Right lobe of liver (tissue), 6 donors: ENCODE data around the gene SLPI. TPM values are rescaled to one million over a fixed set of nuclear protein-coding genes. Genes with fewer than 3 reads are reported as not detected.

Experiments
- ATAC-seq, 4 donors: fragments of 200-7000 bp; cut with Tn5 transposase; one replicate each; pipeline ENCODE4 v1.9.1; 2020; ENCODE audit warnings: mild to moderate bottlenecking in 4 of 4, moderate library complexity in 4 of 4
- DNase-seq, 3 donors: peaks; one replicate each; pipeline ENCODE4 v3.0.0-alpha.2; 2020
- H3K27ac ChIP-seq, 3 donors: fragments of 200-600 bp; one replicate each; pipeline ENCODE4 v1.8.0; 2022
- H3K27me3 ChIP-seq, 2 donors: fragments of 200-600 bp; one replicate each; pipeline ENCODE4 v1.8.0; 2022
- H3K36me3 ChIP-seq, 4 donors: fragments of 200-600 bp; sonication (generic) in 1 of 4; one replicate each; pipeline versions ENCODE4 v1.5.1 to v1.8.0; 2017 to 2022; ENCODE audit warnings: control low read depth in 1 of 4
- H3K4me1 ChIP-seq, 4 donors: fragments of 200-600 bp; sonication (generic) in 1 of 4; one replicate each; pipeline versions ENCODE4 v1.5.1 to v1.8.0; 2017 to 2022; ENCODE audit warnings: control low read depth in 1 of 4
- H3K4me3 ChIP-seq, 3 donors: fragments of 200-600 bp; one replicate each; pipeline ENCODE4 v1.8.0; 2022
- H3K9me3 ChIP-seq, 4 donors: fragments of 200-600 bp; sonication (generic) in 1 of 4; one replicate each; pipeline versions ENCODE4 v1.5.1 to v1.8.0; 2017 to 2022; ENCODE audit warnings: control low read depth in 1 of 4
- CTCF ChIP-seq, 4 donors: fragments of 200-600 bp in 3 of 4; fragments of 450-650 bp in 1 of 4; IDR thresholded peaks; one replicate each; pipeline versions ENCODE4 v1.5.1 to v1.8.0; 2016 to 2022; ENCODE audit warnings: antibody characterized with exemption in 4 of 4, mild to moderate bottlenecking in 2 of 4
- POLR2A ChIP-seq: fragments of 450-650 bp; IDR thresholded peaks from one replicate; pipeline ENCODE4 v1.6.1; 2017; ENCODE audit warnings: antibody characterized with exemption, mild to moderate bottlenecking
- WGBS: methylation state at CpG from one replicate; pipeline ENCODE4 v1.1.6; 2018; ENCODE audit warnings: low coverage, low lambda C conversion rate; ENCODE audit not compliant: insufficient coverage; ENCODE audit errors: missing lambda C conversion rate; 5-methylcytosine and 5-hydroxymethylcytosine counted together
- intact Hi-C, 2 donors: fragments of 100-400 bp; cut with DNase I; formaldehyde crosslinking; loops; one replicate each; pipeline versions ENCODE4 v1.11.2 to v1.14.1; 2022
- total RNA-seq, 6 experiments: library from RNA; depleted of rRNA in 2 of 6; stranded (reverse); fragments of >200 nt in 2 of 6; fragmentation: NEBNext Ultra II Directional in 3 of 6; extraction: Animal tissue kit (Norgen Biotek cat#: 25700) in 3 of 6; gene quantifications; one replicate each; pipeline versions ENCODE4 v1.1.0 to v1.2.4, GENCODE V29; 2016 to 2023
- donor health status: DM: no; HTN: yes; CAD: no.
- donor health status: DM: no; HTN: no; CAD: no.
- donor health status: DM: no; HTN: no; CAD: no.
- donor health status: DM: no; HTN: yes; CAD: no.
- donor health status: DM: no; HTN: yes; CAD: no.

The SLPI gene
- total RNA-seq, 6 experiments from 2014 or later: 51.9 to 197 (median 169) TPM

GRCh38 chr20:45293041-45294002 lies 39.0 kb upstream of the SLPI start:
- Histone ChIP-seq H3K4me1 (peaks cover 0 to 9% (median 3%) of the 10 kb centered on the region in 4 donors), H3K27ac (no peak overlapping the region), H3K36me3 (no peaks in the 10 kb centered on the region), H3K9me3 (no peaks in the 10 kb centered on the region), H3K27me3 (peaks cover 0 to 6% of the 10 kb centered on the region in 2 donors), H3K4me3 (peak overlapping the region; percentile 44 to 51 (median 47))
- TF ChIP-seq CTCF (IDR thresholded peaks at IDR 0.05) (peak; percentile 78 to 96 (median 92)), POLR2A (no peak)
- WGBS: 3% methylated on average over 35 of the region's 79 CpGs
- ATAC-seq (peak; percentile 89 to 93 (median 92)), DNase-seq (peak; percentile 80 to 86 (median 82))
- intact Hi-C loops: no loop called here

- TF ChIP-seq CTCF (IDR thresholded peaks at IDR 0.05) (no peak), POLR2A (no peak)
- no peak for ATAC-seq
- intact Hi-C loops: no loop called here
- DNase-seq: no peak
- Histone ChIP-seq H3K4me3 (no peak overlapping the region), H3K27me3 (peaks cover 0 to 6% of the 10 kb centered on the region in 2 donors), H3K9me3 (no peaks in the 10 kb centered on the region), H3K4me1 (peaks cover 0 to 9% (median 3%) of the 10 kb centered on the region in 4 donors), H3K27ac (no peak overlapping the region), H3K36me3 (no peaks in the 10 kb centered on the region)
- 46% methylated on average over 2 of the region's 2 CpGs for WGBS
Observed at GRCh38 chr20:45292343-45292742, 38.0 kb upstream of the SLPI start.

- Histone ChIP-seq H3K4me1 (peaks cover 0 to 9% (median 3%) of the 10 kb centered on the region in 4 donors), H3K36me3 (no peaks in the 10 kb centered on the region), H3K9me3 (no peaks in the 10 kb centered on the region), H3K27me3 (peaks cover 0 to 6% of the 10 kb centered on the region in 2 donors), H3K27ac (no peak overlapping the region), H3K4me3 (no peak overlapping the region)
- intact Hi-C loops: no loop called here
- TF ChIP-seq POLR2A: no peak
- no peak for TF ChIP-seq CTCF (IDR thresholded peaks at IDR 0.05)
- 69% methylated on average over 9 of the region's 9 CpGs for WGBS
- DNase-seq (no peak), ATAC-seq (no peak)
Observed at GRCh38 chr20:45291526-45291925, 37.2 kb upstream of the SLPI start.

GRCh38 chr20:45290677-45291355 lies 36.5 kb upstream of the SLPI start:
- H3K4me3 ChIP-seq: no peak overlapping the region
- DNase-seq (peak; percentile 71 to 79 (median 78)), ATAC-seq (peak; percentile 82 to 92 (median 86))
- no peak overlapping the region for H3K27ac ChIP-seq
- H3K36me3 ChIP-seq: no peaks in the 10 kb centered on the region
- TF ChIP-seq CTCF (IDR thresholded peaks at IDR 0.05) (peak; percentile 84 to 92 (median 87)), POLR2A (no peak)
- intact Hi-C loops: no loop called here
- peaks cover 0 to 6% of the 10 kb centered on the region in 2 donors for H3K27me3 ChIP-seq
- 15% methylated on average over 8 of the region's 8 CpGs for WGBS
- no peaks in the 10 kb centered on the region for H3K9me3 ChIP-seq
- peaks cover 0 to 9% (median 3%) of the 10 kb centered on the region in 4 donors for H3K4me1 ChIP-seq
